Adrenal gland (tissue), 5 donors: ENCODE data around the gene IL1RAPL2.

Experiments used
- CTCF ChIP-seq, 6 experiments: fragments of 450-650 bp in 4 of 6; fragments of 200-600 bp in 2 of 6; sonication (generic) in 1 of 6; IDR thresholded peaks; 1 replicate in 5 of 6; 2 replicates in 1 of 6; pipeline versions ENCODE4 v1.5.1 to v1.8.0; 2016 to 2021; ENCODE audit warnings: antibody characterized with exemption in 6 of 6, mild to moderate bottlenecking in 2 of 6, moderate library complexity in 1 of 6
- POLR2A ChIP-seq, 2 donors: fragments of 450-650 bp; IDR thresholded peaks; one replicate each; pipeline ENCODE4 v1.6.1; 2017; ENCODE audit warnings: antibody characterized with exemption in 2 of 2, mild to moderate bottlenecking in 2 of 2, moderate library complexity in 1 of 2
- donor health status: DM: no; HTN: no; CAD: no.

GRCh38 chrX:105220636-105221035 is 654.6 kb downstream of the IL1RAPL2 start, which contains the start of gene TEX13A:
- no peak for TF ChIP-seq CTCF (IDR thresholded peaks at IDR 0.05)
- no peak for TF ChIP-seq POLR2A (IDR thresholded peaks at IDR 0.05)
